Coronary artery (tissue), 2 donors: ENCODE data around the gene MAD1L1.

Experiments used
- DNase-seq: peaks from one replicate; pipeline ENCODE4 v3.0.0-alpha.2; 2017; ENCODE audit warnings: low spot score
- H3K27ac ChIP-seq, 2 donors: fragments of 200-600 bp; sonication (generic); one replicate each; pipeline ENCODE4 v1.5.1; 2016 to 2019
- H3K4me3 ChIP-seq: fragments of 200-600 bp; sonication (generic); 2 replicates; pipeline ENCODE4 v1.5.1; 2016; ENCODE audit warnings: mild to moderate bottlenecking, moderate library complexity
- CTCF ChIP-seq: fragments of 200-600 bp; sonication (generic); IDR thresholded peaks from one replicate; pipeline ENCODE4 v1.5.1; 2019; ENCODE audit warnings: antibody characterized with exemption

Gene MAD1L1

GRCh38 chr7:2098056-2098455 is 134.7 kb downstream of the MAD1L1 start:
- no peak for TF ChIP-seq CTCF
- Histone ChIP-seq H3K4me3 (no peak overlapping the region), H3K27ac (no peak overlapping the region)
- DNase-seq, result no peak

- no peak overlapping the region for H3K27ac ChIP-seq
- no peak for DNase-seq
- no peak for TF ChIP-seq CTCF
- H3K4me3 ChIP-seq, result no peak overlapping the region
These were observed 135.3 kb downstream of the MAD1L1 start for GRCh38 chr7:2097492-2097891.

- Histone ChIP-seq H3K27ac (no peak overlapping the region), H3K4me3 (no peak overlapping the region)
- no peak for TF ChIP-seq CTCF
- no peak for DNase-seq
These were observed 135.9 kb downstream of the MAD1L1 start for GRCh38 chr7:2096692-2097387.

GRCh38 chr7:2095436-2095835 is 137.3 kb downstream of the MAD1L1 start:
- DNase-seq, result no peak
- TF ChIP-seq CTCF, result no peak
- Histone ChIP-seq H3K4me3 (no peak overlapping the region), H3K27ac (no peak overlapping the region)

GRCh38 chr7:2094454-2095045 is 138.2 kb downstream of the MAD1L1 start:
- H3K27ac ChIP-seq, result no peak overlapping the region
- no peak for DNase-seq
- TF ChIP-seq CTCF, result no peak
- H3K4me3 ChIP-seq, result no peak overlapping the region

GRCh38 chr7:2093843-2094220 is 138.9 kb downstream of the MAD1L1 start:
- H3K27ac ChIP-seq, result no peak overlapping the region
- TF ChIP-seq CTCF, result no peak
- DNase-seq, result no peak
- H3K4me3 ChIP-seq, result no peak overlapping the region

- no peak for TF ChIP-seq CTCF
- no peak overlapping the region for H3K27ac ChIP-seq
- no peak overlapping the region for H3K4me3 ChIP-seq
- no peak for DNase-seq
These were observed 139.4 kb downstream of the MAD1L1 start for GRCh38 chr7:2093215-2093842.
